Testis (tissue), 2 donors: Measurements from ENCODE around the gene DKK1.

ENCODE experiments used
- CTCF ChIP-seq, 3 experiments: fragments of 450-650 bp in 2 of 3; fragments of 200-600 bp in 1 of 3; sonication (generic) in 1 of 3; IDR thresholded peaks; one replicate each; pipeline ENCODE4 v1.5.1; 2016 to 2019; ENCODE audit warnings: antibody characterized with exemption in 3 of 3, mild to moderate bottlenecking in 2 of 3, moderate library complexity in 1 of 3
- POLR2A ChIP-seq: fragments of 450-650 bp; IDR thresholded peaks from one replicate; pipeline ENCODE4 v1.6.1; 2017; ENCODE audit warnings: antibody characterized with exemption, mild to moderate bottlenecking, moderate library complexity

GRCh38 chr10:52331638-52332364 is 17.7 kb downstream of the DKK1 start:
- TF ChIP-seq CTCF (IDR thresholded peaks at IDR 0.05) (no peak), POLR2A (no peak)
